Subcutaneous adipose tissue (tissue), 4 donors: ENCODE measurements around the gene ERCC4. TPM values are rescaled to one million over a fixed set of nuclear protein-coding genes. Genes with fewer than 3 reads are reported as not detected.

Source experiments
- CTCF ChIP-seq: fragments of 450-650 bp; IDR thresholded peaks from one replicate; pipeline ENCODE4 v1.5.1; 2016; ENCODE audit warnings: low read depth, mild to moderate bottlenecking, control low read depth, antibody characterized with exemption, moderate library complexity
- total RNA-seq, 4 donors: library from RNA; depleted of rRNA; stranded (reverse); fragments of >200 nt; gene quantifications; one replicate each; pipeline ENCODE4 v1.1.0, GENCODE V29; 2016

Gene ERCC4
- total RNA-seq, 4 donors from 2014 or later = 4.6 to 10.8 (median 8.5) TPM

GRCh38 chr16:13937411-13937810 is 17.5 kb downstream of the ERCC4 start:
- no peak for TF ChIP-seq CTCF

DNA sequence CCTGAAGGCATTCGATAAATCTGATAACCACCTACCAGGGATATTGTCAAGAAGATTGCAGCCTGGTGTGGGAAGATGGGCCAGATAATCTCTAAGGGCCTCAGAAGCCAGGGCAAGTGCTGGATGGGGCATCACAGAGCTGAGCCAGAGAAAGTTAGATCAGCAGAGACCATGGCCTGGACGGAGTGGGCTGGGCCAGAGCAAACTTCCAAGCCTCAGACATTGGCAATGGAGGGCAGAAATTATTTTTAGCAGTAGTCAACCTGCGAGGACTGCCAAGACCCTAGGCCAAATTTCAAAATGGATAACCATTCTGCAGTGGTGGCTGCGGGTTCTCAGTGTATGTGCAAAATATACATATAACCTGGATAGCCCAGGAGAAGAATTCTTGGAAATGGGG is 18.5 kb downstream of the ERCC4 start:
- TF ChIP-seq CTCF = no peak

DNA sequence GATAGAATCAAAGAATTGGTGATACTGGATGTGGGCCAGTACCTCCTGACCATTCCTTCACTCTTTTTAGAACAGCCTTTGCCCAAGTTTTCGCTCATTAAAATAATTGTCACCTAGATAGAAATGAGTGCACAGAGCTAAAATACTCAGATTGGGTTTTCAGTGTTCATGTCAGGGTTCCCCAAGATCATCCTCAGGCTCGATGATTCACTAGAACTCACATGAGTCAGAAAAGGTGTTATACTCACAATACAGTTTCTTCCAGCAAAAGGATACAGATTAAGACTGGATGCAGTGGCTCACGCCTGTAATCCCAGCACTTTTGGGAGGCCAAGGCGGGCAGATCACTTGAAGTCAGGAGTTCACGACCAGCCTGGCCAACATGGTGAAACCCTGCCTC is 19.9 kb downstream of the ERCC4 start:
- TF ChIP-seq CTCF = no peak

DNA sequence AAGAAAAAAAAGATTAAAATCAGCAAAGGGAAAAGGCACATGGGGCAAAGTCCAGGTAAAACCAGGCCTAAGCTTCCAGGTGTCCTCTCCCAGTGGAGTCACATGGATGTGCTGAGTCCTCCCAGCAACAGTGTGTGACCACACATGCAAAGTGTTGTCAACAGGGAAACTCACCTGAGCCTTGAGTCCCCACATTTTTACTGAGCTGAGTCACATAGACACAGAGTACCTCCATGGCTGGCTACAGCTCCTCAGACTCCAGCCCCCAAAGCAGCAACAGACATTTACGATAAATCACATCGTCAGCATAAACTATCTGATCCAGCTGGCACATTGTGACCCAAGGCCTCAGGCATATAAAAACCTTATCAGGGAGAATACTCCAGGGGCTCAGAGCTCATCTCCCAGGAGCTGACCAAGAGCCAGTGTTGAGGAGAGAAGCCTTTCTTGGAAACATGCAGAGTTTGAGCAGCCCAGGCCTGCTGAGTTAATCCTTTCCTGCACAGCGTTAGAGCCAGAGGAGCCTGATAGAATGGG is 20.5 kb downstream of the ERCC4 start:
- no peak for TF ChIP-seq CTCF

DNA sequence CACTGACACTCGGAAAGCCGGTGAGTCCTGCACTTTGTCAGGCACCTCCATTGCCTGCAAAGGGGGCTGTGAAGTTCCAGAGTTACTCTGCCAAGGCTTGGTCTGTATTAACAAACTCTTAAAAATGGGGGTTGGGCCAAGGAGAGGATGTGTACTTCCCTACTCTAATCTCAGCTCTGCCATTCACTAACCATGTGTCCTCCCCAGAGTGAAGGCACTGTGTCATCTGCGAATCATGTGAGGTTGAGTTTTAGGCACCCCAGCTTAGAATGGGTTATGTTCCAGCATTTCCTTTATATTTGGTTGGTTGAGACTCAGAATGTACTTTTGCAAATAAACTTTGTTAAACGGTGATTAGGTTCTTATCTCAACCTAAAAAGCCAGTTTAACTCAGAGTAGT is 24.9 kb downstream of the ERCC4 start:
- no peak for TF ChIP-seq CTCF

- no peak for TF ChIP-seq CTCF
Observed at GRCh38 chr16:13945744-13946485, 26.0 kb downstream of the ERCC4 start.

DNA sequence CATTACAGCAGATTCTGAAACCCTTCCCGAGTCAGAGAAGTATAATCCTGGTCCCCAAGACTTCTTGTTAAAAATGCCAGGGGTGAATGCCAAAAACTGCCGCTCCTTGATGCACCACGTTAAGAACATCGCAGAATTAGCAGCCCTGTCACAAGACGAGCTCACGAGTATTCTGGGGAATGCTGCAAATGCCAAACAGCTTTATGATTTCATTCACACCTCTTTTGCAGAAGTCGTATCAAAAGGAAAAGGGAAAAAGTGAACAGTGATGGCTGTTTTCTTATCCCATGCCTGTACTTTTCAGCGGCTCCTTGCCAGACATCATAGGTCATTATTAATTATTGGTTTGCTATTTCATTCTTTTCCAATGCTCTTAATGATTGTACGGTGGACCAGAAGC is 28.1 kb downstream of the ERCC4 start:
- no peak for TF ChIP-seq CTCF
